SK-N-SH (cell line): ENCODE results near the gene PPIF. TPM values are rescaled to one million over a fixed set of nuclear protein-coding genes. Genes with fewer than 3 reads are reported as not detected.

Experiments
- CTCF ChIA-PET: fragments of 300-600, 350-600 bp; formaldehyde crosslinking; extraction: SDS; loops from one replicate; lab custom pipeline; 2021; lab: Yijun Ruan, JAX
- POLR2A ChIA-PET: fragments of 350-600 bp; sonication (Branson Sonifier 250); formaldehyde crosslinking; extraction: SDS; loops from one replicate; lab custom pipeline; 2020; ENCODE audit warnings: antibody characterized with exemption, inconsistent platforms; lab: Yijun Ruan, JAX
- DNase-seq: peaks from one replicate; pipeline ENCODE4 v3.0.0; 2012
- H2AFZ ChIP-seq: fragments of 200-600 bp; sonication (generic); 2 replicates; pipeline ENCODE4 v1.8.1; 2016; ENCODE audit warnings: antibody characterized with exemption, mild to moderate bottlenecking, low read depth
- H3F3A ChIP-seq: fragments of 200-600 bp; sonication (generic); replicated peaks from 2 replicates; pipeline ENCODE3; 2016; ENCODE audit warnings: antibody characterized with exemption, mild to moderate bottlenecking; ENCODE audit not compliant: insufficient read depth
- H3K27ac ChIP-seq, 2 experiments: fragments of 200-500 bp in 1 of 2; fragments of 200-600 bp in 1 of 2; sonication (Bioruptor generic) in 1 of 2; sonication (generic), shearing (Covaris generic) in 1 of 2; 2 replicates each; pipeline versions ENCODE4 v1.5.1 to v1.6.1; 2014 to 2016; ENCODE audit warnings: low read depth in 2 of 2, inconsistent platforms in 1 of 2, low read length in 1 of 2, mild to moderate bottlenecking in 1 of 2, mixed read lengths in 1 of 2
- H3K27me3 ChIP-seq: fragments of 200-600 bp; sonication (generic), shearing (Covaris generic); 2 replicates; pipeline ENCODE4 v1.6.1; 2016; ENCODE audit warnings: mixed run types; ENCODE audit not compliant: insufficient read depth
- H3K36me3 ChIP-seq, 2 experiments: fragments of 200-500 bp in 1 of 2; fragments of 200-600 bp in 1 of 2; sonication (Bioruptor generic) in 1 of 2; sonication (generic) in 1 of 2; replicated peaks in 1 of 2; 2 replicates each; pipeline versions ENCODE3 to v1.5.1; 2014 to 2016; ENCODE audit warnings: low read length in 1 of 2, mild to moderate bottlenecking in 1 of 2; ENCODE audit not compliant: insufficient read depth in 2 of 2, control insufficient read depth in 1 of 2
- H3K4me1 ChIP-seq, 2 experiments: fragments of 200-500 bp in 1 of 2; fragments of 200-600 bp in 1 of 2; sonication (Bioruptor generic) in 1 of 2; sonication (generic), shearing (Covaris generic) in 1 of 2; 2 replicates each; pipeline versions ENCODE4 v1.5.1 to v1.6.1; 2014 to 2016; ENCODE audit warnings: low read depth in 1 of 2, low read length in 1 of 2, mixed run types in 1 of 2; ENCODE audit not compliant: insufficient read depth in 2 of 2, control insufficient read depth in 1 of 2
- H3K4me2 ChIP-seq: fragments of 200-600 bp; sonication (generic), shearing (Covaris generic); 2 replicates; pipeline ENCODE4 v1.6.1; 2017; ENCODE audit warnings: mixed run types
- H3K4me3 ChIP-seq, 2 experiments: fragments of 200-500 bp in 1 of 2; fragments of 200-600 bp in 1 of 2; sonication (Bioruptor generic) in 1 of 2; sonication (generic), shearing (Covaris generic) in 1 of 2; 2 replicates each; pipeline versions ENCODE4 v1.5.1 to v1.8.1; 2014 to 2016; ENCODE audit warnings: low read depth in 2 of 2, inconsistent platforms in 1 of 2, low read length in 1 of 2, mild to moderate bottlenecking in 1 of 2, mixed read lengths in 1 of 2, moderate library complexity in 1 of 2
- H3K79me2 ChIP-seq: fragments of 200-600 bp; sonication (generic); 2 replicates; pipeline ENCODE4 v1.8.1; 2017; ENCODE audit warnings: mild to moderate bottlenecking; ENCODE audit not compliant: insufficient read depth
- H3K9ac ChIP-seq: fragments of 200-600 bp; sonication (generic); 2 replicates; pipeline ENCODE4 v1.6.1; 2017; ENCODE audit warnings: mixed run types
- H3K9me2 ChIP-seq: fragments of 200-600 bp; sonication (generic); 2 replicates; pipeline ENCODE4 v1.6.1; 2017; ENCODE audit warnings: mixed run types
- H3K9me3 ChIP-seq: fragments of 200-600 bp; sonication (generic); 2 replicates; pipeline ENCODE4 v1.6.1; 2017; ENCODE audit warnings: mixed run types, mild to moderate bottlenecking, moderate library complexity
- H4K20me1 ChIP-seq: fragments of 200-600 bp; sonication (generic); 2 replicates; pipeline ENCODE4 v1.6.1; 2017; ENCODE audit warnings: mild to moderate bottlenecking, mixed run types; ENCODE audit not compliant: insufficient read depth
- EP300 ChIP-seq, 2 experiments: IDR thresholded peaks; 2 replicates each; pipeline versions ENCODE4 v1.4.0 to v1.6.1; 2012; ENCODE audit warnings: borderline replicate concordance in 1 of 2, low read depth in 1 of 2, low read length in 1 of 2
- FOXM1 ChIP-seq: IDR thresholded peaks from 2 replicates; pipeline ENCODE4 v1.4.0; 2012; ENCODE audit warnings: low read depth, mild to moderate bottlenecking
- GABPA ChIP-seq: IDR thresholded peaks from 2 replicates; pipeline ENCODE4 v1.4.0; 2012; ENCODE audit warnings: low read depth, mild to moderate bottlenecking
- IRF3 ChIP-seq: fragments of 150-350 bp; IDR thresholded peaks from 2 replicates; pipeline ENCODE4 v1.6.1; 2016; ENCODE audit warnings: mild to moderate bottlenecking, low read depth, low read length
- JUND ChIP-seq: IDR thresholded peaks from 2 replicates; pipeline ENCODE4 v1.4.0; 2012
- MAX ChIP-seq: IDR thresholded peaks from 2 replicates; pipeline ENCODE4 v1.4.0; 2012; ENCODE audit warnings: low read depth
- MEF2A ChIP-seq: IDR thresholded peaks from 2 replicates; pipeline ENCODE4 v1.4.0; 2012; ENCODE audit warnings: low read depth, borderline replicate concordance
- MXI1 ChIP-seq: IDR thresholded peaks from 2 replicates; pipeline ENCODE4 v1.6.1; 2012; ENCODE audit warnings: mild to moderate bottlenecking, low read depth, low read length, improper control_type of control experiment
- PBX3 ChIP-seq: IDR thresholded peaks from 2 replicates; pipeline ENCODE4; 2012
- RAD21 ChIP-seq: IDR thresholded peaks from 2 replicates; pipeline ENCODE4 v1.6.1; 2012; ENCODE audit warnings: mild to moderate bottlenecking, low read length
- REST ChIP-seq: IDR thresholded peaks from 2 replicates; pipeline ENCODE4 v1.6.1; 2012; ENCODE audit warnings: mild to moderate bottlenecking, low read depth, low read length, moderate library complexity
- SIN3A ChIP-seq: IDR thresholded peaks from 2 replicates; pipeline ENCODE4 v1.6.1; 2012; ENCODE audit warnings: low read depth, mild to moderate bottlenecking, low read length, moderate library complexity, borderline replicate concordance
- SMC3 ChIP-seq: IDR thresholded peaks from 2 replicates; pipeline ENCODE4 v1.6.1; 2012; ENCODE audit warnings: low read depth, low read length, improper control_type of control experiment
- TCF12 ChIP-seq: IDR thresholded peaks from 2 replicates; pipeline ENCODE4 v1.4.0; 2012
- USF1 ChIP-seq: IDR thresholded peaks from 2 replicates; pipeline ENCODE4 v1.4.0; 2012; ENCODE audit warnings: low read depth, borderline replicate concordance
- WGBS: methylation state at CpG from one replicate; pipeline ENCODE4 v1.1.6; 2017; ENCODE audit warnings: low lambda C conversion rate; 5-methylcytosine and 5-hydroxymethylcytosine counted together
- polyA plus RNA-seq, 3 experiments: library from polyadenylated mRNA; depleted of rRNA; stranded (reverse); fragments of >200 nt; gene quantifications; 2 replicates each; pipeline ENCODE4 v1.2.3, GENCODE V29; 2012

Gene PPIF
- polyA plus RNA-seq, 1 of the 3 experiments (the other 2 are of a cell fraction), result 85.9 TPM

DNA sequence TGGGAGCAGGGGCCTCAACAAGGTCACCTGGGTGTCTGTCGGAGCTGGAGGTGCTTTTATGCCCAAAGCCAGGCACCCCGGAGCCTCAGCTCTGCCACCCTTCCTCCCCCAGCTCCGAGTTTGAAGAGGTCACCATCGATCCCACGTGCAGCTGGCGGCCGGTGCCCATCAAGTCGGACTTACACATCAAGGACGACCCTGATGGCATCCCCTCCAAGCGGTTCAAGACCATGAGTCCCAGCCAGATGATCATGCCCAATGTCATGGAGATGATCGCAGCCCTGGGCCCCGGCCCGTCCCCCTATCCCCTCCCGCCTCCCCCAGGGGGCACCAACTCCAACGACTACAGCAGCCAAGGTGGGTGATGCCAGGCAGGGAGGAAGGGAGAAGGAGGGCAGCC lies 41.3 kb upstream of the PPIF start:
- Histone ChIP-seq H3K4me1 (peaks cover 0 to 43% of the 10 kb centered on the region in 2 experiments; a peak in 1 of 4 replicates), H3K79me2 (peaks cover 19% of the 10 kb centered on the region), H3K27ac (no peak overlapping the region; a peak in 1 of 4 replicates), H3K4me2 (no peak overlapping the region), H3F3A (no peaks in the 10 kb centered on the region), H3K9me2 (no peaks in the 10 kb centered on the region), H3K9me3 (no peaks in the 10 kb centered on the region), H2AFZ (no peak overlapping the region), H4K20me1 (0 out of 2 replicates have a peak, but pooled peaks cover 4% of the 10 kb centered on the region), H3K27me3 (no peaks in the 10 kb centered on the region), H3K9ac (no peak overlapping the region), H3K4me3 (no peak overlapping the region), H3K36me3 (peaks cover 28 to 83% of the 10 kb centered on the region in 2 experiments)
- 86% methylated on average over 4 of the region's 15 CpGs for WGBS
- CTCF ChIA-PET, result interaction anchor here (1.0 to 1.6 kb wide), 3 partner anchors 12 to 68 kb away, joined by 3 to 5 read pairs (median 3); no protein-coding TSS in a partner anchor
- DNase-seq, result peak; percentile 37
- TF ChIP-seq SIN3A, result no peak
- no peak for TF ChIP-seq FOXM1
- TF ChIP-seq PBX3, result no peak
- no peak for TF ChIP-seq SMC3
- TF ChIP-seq RAD21, result no peak
- no peak for TF ChIP-seq GABPA
- TF ChIP-seq MAX, result no peak
- no peak for TF ChIP-seq USF1
- no peak for TF ChIP-seq EP300 (IDR thresholded peaks at IDR 0.05; ENCODE audit: borderline replicate concordance in 1 of 2, low read depth in 1 of 2, low read length in 1 of 2)
- no peak for TF ChIP-seq MEF2A
- TF ChIP-seq JUND, result no peak
- no peak for TF ChIP-seq IRF3
- no peak for TF ChIP-seq REST
- TF ChIP-seq TCF12, result no peak
- no peak for TF ChIP-seq MXI1
- POLR2A ChIA-PET, result no interaction called here
